ENCODE results near the gene NOL9.
"Not testable (repeated sequence)": the region's sequence is repeated elsewhere in the genome, so short reads cannot be mapped to it uniquely, and the experiment has no call there.

The NOL9 gene

DNA sequence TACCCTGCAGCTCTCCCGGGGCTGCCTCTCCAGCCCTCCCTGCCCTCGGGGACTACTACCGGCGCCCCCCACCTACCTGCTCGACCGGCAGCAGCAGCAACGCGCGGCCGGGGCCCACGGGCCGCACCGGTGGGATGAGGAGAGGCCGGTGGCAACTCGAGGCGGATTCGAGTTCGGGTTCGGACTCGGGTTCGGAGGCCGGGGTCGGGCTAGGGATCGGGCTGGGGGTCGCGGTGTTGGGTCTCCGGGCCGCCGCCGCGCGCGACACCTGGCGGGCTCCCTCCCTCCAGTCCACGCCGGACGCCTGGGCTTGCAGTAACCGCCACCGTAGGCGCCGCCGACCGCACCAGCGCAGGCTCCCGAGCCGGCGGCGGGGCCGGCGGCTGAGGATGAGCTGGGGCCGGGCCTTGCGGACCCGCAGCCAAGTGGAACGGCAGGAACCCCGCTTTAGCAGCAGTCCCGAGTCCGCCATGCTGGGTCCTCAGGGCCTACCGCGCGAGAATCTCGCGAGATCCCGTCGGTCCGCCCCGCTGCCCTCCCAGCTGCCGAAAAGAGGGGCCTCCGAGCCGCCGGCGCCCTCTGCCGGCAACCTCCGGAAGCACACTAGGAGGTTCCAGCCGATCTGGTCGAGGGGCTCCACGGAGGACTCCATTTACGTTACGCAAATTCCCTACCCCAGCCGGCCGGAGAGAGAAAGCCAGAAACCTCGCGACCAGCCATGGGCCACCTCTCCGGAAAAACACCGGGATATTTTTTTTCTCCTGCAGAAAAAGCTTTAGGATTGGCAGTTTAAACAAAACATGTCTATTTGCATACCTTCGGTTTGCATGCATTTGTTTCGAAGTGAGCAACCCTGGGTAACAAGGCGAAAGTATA lies at the start of gene NOL9:
NOL9 (minus strand) TSS at position 483 of the 876 bp plus-strand sequence; CDS start at position 472, 11 bp downstream.
- peak; percentile 95 for DNase-seq

DNA sequence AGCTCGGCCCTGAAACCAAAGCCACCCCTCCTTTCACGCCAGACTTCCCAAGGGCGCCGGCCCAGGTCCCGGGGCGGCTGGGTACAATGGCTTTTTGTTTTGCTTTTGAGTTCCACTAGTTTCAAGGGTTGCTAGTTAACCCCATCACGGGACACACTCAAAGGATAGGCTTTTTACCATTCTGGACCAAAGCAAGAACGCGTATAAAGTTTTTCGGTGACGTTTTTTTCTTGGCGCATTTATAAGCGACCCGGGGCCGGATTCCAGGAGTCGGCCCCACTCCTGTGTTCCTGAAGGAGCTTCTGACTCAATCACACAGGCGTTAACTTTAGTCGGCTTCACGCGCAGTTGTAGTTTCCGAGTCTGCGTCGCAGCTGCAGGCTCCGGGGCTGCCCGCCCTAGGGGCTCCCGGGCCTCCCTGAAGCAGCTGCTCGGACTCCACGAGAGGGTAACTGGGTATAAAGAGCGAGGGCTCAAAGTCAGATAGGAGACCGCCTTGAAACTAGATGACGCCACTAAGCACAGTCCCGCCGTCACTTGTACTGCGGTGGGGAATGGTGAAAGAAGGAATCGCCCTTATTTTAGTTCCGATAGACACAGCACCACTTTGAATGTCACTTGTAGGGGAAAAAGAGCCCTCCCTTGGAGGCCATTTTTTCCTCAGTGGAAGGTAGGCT lies 49.1 kb upstream of the NOL9 start:
- peak; percentile 58 to 63 for DNase-seq

DNA sequence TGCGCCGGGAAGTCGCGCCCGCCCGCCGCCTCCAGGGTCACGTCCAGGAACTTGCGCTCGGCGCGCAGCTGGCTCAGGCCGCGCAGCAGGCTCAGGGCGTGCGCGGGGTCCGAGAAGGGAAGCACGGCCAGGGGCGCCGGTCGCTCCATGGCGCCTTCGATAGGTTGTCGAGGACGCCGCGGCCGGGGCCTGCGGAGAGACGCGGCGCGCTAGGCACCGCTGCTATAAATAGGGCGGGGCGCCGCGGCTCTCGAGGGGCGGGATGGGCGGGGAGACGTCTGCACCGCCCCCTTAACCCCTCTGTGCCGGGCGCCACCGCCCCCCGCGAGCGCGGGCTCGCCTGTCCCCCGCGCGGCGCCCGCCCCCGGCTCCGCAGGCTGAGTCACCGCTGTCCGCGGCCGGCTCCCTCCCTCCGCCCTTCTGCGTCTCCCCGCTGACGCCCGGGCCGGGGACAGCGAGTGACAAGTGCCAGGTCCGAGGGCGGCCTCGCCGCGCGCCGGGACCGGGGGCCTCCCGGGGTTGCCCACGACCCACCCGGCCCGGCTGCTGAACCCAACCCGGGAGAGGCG lies 48.4 kb upstream of the NOL9 start, which contains the start of gene KLHL21:
KLHL21 (minus strand) TSS at position 201 of the 569 bp plus-strand sequence; CDS start at position 149, 52 bp downstream.
- peak; percentile 87 to 91 for DNase-seq

DNA sequence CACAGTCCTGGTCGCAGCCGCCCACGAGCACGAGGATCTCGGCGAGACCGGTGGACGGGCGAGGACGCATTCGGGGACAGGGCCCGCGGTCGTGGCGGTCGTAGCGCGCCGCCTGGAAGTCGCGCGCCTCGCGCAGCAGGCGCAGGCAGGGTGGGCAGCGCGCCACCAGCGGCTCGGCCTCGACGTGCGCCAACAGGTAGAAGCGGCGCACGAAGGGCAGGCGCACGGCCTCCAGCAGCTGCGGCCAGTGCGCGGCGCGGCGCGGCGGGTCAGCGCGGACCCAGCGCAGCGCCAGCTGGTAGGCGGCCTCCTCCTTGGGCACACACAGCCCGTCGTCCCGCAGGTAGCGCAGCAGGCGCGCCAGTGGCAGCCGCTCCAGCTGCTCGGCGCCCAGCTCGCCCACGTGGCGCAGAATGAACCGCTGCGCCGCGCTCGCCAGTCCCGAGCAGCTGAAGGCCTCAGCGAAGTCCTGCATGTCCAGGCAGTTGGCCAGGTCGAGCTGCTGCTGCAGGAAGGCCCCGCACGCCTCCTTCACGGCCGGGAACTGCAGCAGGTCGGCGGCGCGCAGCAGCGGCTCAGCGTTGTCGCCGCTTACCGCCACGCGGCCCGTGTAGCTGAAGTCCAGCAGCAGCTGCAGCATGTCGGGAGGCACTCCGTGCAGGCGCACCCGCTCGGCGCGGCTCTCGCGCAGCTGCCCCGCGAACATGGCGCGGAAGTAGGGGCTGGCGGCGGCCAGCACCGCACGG lies 47.8 kb upstream of the NOL9 start:
- peak; percentile 36 to 40 for DNase-seq

DNA sequence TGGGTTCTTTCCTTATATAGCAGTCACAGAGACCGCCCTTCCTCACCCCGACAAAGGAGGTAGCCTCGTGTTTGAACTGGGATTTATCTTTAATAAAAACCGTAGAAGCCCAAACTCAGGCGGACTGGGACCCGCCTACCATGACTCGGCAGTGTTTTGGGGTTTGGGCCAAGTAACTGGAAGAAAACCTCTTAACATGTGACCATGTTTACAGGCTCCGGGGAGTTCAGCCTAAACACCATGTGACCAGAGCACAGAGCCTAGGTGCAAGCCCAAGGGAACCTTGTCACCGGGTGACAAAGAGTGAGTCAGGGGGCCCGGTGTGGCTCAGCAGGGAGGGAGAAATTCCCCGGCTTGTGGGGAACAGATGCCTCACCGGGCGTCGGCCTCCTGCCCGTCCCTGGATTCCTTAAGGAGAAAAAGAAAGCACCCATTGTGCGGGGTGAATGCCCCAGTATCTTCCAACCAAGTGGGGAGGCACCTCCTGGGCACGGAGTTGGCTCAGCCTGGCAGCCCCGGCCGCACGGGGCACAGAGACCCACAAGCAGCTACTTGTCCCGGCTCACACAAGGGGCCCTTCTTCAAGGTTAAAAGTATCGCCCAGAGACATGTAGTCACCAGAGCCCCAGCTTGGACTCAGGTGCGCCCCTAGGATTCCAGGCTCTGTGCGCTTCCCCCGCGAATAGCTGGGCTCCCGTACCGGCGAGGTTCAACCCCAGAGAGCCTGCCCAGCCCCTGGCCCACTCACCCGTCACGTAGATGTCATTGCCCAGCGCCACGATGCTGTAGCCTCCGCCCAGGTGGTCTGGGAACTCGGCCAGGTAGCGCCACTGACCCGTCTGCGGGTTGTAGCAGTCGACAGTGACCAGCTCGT lies 47.0 kb upstream of the NOL9 start:
- DNase-seq, result peak; percentile 85 to 89

DNA sequence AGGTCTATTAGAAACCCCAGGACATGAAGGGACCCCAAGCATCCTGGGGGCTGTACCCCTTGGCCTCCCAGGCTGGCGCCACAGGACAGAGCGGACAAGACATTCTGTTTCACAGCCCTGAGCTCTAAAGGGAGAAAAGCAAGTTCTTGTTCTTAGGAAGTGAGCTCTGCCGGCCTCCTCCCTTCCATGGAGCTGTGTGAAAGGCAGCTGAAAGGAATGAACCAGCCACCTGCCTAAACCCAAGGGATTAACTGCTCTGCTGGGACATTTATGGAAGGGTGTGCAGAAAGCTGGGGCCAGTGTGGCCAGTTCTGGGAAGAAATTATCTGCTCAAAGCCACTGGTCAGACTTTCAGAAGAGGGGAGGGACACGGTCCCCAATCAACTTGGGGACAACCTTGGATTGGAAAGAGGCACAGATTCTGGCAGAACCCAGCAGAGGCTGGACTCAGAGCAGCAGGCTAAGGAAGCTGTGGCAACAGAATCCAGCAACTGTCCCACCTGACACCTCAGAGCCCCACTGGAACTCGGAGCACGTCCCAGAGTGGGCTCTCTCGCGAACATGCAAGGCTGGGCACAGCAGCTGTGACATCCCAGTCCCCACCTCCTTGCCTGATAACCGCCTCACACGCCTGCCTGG lies 46.2 kb upstream of the NOL9 start:
- DNase-seq, result no peak

DNA sequence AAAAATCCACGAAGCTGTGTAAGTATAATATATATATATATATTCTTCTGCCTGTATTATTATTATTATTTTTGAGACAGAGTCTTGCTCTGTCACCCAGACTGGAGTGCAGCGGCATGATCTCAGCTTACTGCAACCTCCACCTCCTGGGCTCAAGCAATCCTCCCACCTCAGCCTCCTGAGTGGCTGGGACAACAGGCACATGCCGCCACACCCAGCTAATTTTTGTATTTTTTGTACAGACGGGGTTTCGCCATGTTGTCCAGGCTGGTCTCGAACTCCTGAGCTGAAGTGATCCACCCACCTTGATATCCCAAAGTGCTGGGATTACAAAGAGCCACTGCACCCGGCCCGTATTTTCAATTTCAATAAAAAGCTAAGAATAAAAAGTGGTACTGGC lies 45.7 kb upstream of the NOL9 start:
- DNase-seq, result not testable (repeated sequence)

DNA sequence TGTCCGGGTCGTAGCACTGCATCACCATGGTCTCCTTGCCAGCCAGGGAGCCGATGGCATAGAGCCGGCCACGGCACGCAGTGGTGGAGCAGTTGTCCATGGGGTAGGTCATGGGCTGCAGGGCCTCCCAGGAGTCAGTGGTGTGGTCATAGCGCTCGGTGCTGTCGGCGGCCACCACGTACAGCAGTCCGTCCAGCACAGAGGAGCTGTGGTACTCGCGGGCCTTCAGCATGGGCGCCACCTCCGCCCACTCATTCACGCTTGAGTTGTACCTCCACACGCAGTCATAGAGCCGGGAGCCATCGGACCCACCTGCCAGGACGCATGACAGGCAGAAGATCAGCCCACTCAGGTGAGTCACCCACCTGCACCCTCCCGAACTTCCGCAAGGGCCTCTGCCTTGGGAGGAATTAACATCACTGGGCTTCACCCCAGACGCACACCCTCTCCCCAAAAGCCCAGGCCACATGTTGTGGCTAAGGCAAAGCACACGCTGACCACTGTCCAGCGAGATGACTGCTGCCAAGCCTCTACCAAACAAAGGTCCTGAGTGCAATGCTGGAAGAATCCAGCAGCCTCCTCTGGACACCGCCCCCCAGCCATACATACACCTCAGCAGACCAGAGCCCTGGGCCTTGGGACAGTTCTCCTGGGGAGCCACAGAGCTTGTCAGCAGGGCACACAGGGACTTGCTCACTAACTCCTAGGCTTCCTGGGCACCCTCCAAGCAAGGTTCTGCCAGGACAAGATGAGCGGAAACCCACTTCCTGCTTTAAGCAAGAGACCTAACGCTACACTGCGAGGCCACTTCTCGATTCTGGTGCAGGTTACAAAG lies 45.0 kb upstream of the NOL9 start:
- DNase-seq, result peak; percentile 57 to 63

DNA sequence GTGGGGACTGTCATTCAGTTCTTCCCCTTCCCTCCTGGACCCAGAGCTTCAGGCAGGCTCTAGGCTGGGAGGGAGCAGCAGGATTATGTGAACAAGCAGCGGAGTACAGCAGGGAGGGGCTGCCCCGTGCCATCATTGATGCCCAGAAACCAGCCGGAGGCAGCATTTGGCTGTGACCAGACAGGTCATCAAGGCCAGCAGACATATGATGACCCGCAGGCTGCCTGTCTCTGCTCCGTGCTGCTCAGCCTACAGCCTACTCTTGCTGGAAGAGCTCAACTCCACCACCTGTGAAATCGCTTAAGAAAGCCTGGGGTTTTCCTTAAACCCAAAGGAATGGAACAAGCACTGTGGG lies 43.4 kb upstream of the NOL9 start:
- no peak for DNase-seq

DNA sequence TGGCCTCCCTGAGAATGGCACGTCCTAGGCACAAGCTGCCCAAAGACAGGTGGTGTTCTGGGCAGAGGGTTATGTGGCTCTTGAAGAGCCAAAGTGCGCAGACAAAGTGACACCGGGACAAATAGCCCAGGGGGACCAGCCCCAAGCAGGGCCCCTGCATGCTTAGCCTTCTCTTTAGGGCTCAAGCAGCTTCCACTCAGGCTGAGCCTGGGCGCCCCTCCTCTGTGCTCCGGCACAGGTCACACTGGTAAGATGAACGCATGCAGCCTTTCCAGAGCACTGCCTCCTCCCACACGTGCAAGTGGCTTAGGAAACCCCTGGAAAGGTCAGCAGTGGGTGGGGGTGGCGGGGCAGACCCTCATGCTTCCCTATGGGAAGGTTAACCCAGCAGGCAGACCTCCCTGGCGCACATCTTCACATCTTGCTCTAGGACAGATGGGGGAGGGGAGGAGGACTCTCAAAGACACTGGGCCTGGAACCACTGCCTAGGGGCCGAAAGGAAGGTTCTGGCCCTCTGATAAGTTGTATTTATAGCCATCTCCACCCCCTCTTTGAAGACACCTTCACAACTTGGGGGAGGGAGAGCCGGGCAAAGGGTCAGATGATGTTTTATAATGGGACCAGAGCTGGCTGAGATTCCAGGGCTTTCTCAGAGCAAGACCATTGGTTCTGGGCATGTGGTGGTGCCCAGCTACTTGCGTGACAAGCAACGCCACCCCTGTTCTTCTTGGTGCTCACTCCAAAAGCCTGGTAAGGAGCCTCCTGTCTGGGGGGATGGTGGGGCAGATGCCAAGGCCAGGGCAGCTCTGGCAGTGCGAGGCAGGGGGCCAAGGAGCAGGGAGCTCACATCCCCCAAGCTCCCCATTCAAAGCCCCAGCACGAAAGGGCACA lies 42.8 kb upstream of the NOL9 start:
- no peak for DNase-seq

DNA sequence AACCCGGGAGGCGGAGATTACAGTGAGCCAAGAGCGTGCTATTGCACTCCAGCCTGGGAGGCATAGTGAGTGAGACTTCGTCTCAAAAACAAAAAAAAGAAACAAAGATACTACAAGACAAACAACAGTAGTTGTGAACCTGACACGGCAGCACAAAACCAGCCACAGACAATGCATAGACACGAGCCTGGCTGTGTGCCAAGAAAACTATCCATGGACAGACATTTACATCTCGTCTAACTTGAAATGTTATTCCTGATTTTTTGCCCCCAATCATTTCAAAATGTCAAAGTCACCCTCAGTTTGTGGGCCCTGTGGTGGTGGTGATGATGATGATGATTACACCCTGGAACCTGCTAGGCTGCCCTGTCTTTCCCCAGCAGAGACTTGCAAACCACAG lies 42.0 kb upstream of the NOL9 start:
- DNase-seq, result no peak

DNA sequence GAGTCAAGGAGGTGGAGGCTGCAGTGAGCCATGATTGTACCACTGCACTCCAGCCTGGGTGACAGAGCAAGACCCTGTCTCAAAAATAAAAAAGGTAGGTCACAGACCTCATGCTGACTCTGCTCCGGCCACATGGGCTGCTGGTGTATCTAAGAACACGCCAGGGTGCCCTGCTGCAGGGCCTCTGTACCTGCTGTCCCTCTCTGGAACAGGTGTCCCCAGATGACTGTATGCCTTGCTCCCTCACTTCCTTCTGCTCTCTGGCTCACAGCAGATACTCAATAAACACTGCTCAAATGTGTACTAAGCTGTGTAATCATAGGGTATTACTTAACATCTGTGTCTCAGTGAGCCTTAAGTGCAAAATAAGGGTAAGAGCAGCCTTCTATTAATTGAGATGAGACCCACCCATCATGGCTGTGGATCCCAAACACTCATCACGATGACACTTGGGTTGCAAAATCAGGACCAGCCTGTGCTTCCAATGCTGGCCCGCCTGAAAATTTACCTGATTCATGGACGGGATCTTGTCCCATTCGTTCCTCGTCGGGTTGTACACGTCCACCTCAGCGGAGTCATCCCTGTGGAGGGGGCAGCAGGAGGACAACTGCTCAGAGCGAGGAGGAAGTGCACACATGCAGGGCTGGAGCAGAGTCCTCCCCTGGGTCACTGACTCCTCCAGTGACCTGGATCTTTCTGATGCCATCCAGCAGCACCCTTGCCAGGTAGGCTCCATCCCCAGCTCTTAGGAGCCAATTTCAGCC lies 40.8 kb upstream of the NOL9 start:
- DNase-seq, result no peak

DNA sequence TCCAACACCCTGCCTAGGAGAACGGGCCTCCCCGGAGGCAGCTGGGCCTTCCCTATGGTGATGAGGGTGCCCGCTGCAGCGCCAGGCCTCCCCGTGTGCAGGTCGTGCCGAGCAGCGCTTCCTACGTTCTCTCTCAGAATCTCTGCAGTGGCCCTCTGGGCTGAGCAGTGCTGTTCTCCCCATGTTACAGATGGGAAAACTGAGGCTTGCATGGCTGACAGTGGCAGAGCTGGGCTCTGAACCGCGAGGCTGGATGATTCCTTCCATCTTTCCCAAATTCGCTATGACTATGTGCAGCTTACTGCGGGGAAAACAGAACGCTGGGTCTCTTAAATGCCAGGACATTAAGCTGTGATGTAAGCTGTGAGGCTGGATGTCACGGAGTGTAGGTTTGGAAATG lies 39.5 kb upstream of the NOL9 start:
- DNase-seq, result no peak

DNA sequence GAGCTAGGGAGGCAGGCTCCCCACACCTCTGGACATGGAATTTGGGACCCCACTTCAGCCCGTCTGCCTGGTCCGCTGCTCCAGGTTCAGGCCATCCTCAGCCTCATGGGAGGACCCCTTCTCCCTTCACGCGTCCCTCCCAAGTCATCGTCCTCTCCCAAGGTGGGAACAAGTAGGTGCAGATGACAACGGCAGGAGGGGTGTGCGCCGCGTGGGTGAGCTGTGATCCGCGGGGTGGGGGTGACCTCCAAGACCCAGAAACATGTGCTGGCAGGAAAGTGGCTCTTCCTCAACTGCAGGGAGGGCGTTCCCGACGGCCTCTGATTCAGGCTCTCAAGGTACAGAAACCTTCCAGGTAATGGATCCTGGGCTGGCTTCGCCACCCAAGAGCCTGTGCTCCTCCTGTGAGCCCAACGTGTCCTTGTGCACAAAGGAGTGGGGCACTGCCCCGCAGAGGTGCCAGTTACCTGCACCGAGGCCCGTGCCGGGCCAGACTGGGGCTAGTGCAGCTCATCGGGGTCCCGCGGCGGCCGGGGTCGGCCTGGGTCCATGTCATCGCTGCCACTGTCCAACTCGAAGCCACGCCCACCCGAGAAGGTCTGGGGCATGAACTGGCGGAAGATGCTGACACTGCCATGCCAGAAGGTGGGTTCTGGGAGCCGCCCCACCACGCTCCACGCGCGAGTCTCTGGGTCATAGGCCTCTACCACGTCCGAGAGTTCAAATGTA lies 38.7 kb upstream of the NOL9 start:
- DNase-seq, result no peak

DNA sequence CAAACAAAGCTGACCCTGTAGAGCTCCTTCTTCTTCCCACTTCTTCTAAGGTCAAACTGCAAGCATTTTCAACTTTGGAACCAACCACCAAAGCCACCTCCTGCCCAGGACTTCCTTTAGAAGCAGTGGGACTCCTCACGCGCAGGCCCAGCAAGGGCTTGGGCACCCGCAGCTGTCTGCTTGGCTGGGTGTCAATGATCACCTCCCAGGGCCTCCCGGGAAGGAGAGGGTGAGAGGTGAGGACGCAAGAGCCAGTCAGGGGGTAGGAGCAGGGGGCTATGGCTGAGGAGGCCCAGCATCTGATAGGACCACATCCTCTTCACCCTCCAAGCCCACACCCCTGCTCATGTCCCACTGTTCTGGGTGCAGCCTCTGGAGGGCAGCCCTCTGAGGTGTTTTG lies 38.1 kb upstream of the NOL9 start:
- DNase-seq, result no peak

DNA sequence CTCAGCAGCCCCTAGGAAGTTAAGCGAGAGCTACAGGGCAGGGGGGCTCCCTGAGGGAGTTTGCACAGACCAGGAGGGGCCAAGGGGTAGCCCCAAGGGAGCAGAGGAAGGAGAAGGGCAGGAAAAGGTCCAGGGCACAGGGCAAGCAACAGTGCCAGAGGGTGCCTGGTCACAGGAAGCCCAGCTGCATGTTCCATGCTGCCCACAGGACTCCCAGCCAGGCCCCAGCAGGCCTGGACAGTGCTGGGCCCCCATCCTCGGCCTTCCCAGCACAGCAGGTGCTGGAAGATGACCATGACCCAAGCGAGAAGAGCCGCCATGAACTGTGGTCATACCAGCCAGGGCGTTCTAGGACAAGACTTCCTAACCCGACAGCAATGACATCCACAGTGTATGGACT lies 37.3 kb upstream of the NOL9 start:
- no peak for DNase-seq

DNA sequence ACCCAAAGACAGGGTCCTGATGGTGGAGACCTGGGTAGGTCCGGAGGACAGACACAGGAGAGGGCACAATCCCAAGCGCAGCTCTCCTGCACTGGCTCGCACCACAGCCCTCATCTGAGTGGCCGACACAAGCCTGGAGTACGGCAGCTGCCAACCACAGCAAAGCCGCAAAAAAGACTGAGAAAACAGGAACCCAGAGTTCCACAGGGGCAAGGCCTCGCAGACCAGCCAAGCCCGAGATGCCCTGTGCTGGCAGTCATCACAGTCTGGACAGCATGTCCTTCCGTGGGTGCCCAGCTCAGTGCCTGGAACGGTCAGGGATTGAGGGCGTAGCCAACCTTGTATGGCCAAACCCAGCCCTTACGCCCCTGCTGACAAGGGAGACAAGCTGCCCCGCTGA lies 36.9 kb upstream of the NOL9 start:
- DNase-seq, result no peak

DNA sequence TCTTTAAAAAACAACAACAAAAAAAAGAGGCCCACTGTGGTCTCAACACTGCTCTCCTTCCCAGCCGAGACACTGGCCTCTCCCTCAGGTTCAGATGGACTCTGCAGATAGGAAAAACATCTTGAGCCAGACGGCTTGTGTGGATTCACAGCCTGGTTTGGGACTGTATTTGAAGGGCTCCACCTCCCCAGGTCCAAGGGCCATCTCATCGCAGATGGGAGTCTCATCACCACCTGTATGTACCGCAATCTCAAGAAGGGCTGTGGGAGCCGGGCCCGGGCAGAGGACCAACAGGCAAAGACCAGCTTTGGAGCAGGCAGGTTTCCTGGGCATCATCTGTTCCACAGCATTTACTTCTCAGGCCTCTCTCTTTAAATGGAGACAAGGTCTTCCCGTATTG lies 35.7 kb upstream of the NOL9 start:
- DNase-seq, result no peak
